Large intestine (tissue), 3 donors: ENCODE measurements around the gene PRDM16. TPM values are rescaled to one million over a fixed set of nuclear protein-coding genes. Genes with fewer than 3 reads are reported as not detected.

Experiments used
- DNase-seq, 2 donors: peaks; one replicate each; pipeline versions ENCODE4 v3.0.0 to v3.0.0-alpha.2; 2013
- H3K27ac ChIP-seq: one replicate; pipeline ENCODE4 v1.5.1; 2013; ENCODE audit warnings: low read length
- H3K27me3 ChIP-seq: 2 replicates; pipeline ENCODE4 v1.6.1; 2013; ENCODE audit warnings: low read length; ENCODE audit not compliant: control insufficient read depth, insufficient read depth
- H3K36me3 ChIP-seq: 2 replicates; pipeline ENCODE4 v1.6.1; 2013; ENCODE audit warnings: low read length; ENCODE audit not compliant: control insufficient read depth, insufficient read depth
- H3K4me1 ChIP-seq: one replicate; pipeline ENCODE4 v1.6.1; 2013; ENCODE audit warnings: low read length; ENCODE audit not compliant: control insufficient read depth, insufficient read depth
- H3K4me3 ChIP-seq: one replicate; pipeline ENCODE4 v1.5.1; 2013; ENCODE audit warnings: low read length
- H3K9me3 ChIP-seq: one replicate; pipeline ENCODE4 v1.6.1; 2013; ENCODE audit warnings: mild to moderate bottlenecking, low read depth, low read length, moderate library complexity; ENCODE audit not compliant: control insufficient read depth
- WGBS: methylation state at CpG from one replicate; pipeline ENCODE4 v1.1.5; 2013; ENCODE audit warnings: low lambda C conversion rate; ENCODE audit not compliant: insufficient coverage; 5-methylcytosine and 5-hydroxymethylcytosine counted together
- polyA plus RNA-seq: library from polyadenylated mRNA; unstranded; fragments of 120-200 nt; gene quantifications from one replicate; pipeline ENCODE4 v1.2.1, GENCODE V29; 2013

PRDM16 gene
- polyA plus RNA-seq, 1 donor = 20.6 TPM

DNA sequence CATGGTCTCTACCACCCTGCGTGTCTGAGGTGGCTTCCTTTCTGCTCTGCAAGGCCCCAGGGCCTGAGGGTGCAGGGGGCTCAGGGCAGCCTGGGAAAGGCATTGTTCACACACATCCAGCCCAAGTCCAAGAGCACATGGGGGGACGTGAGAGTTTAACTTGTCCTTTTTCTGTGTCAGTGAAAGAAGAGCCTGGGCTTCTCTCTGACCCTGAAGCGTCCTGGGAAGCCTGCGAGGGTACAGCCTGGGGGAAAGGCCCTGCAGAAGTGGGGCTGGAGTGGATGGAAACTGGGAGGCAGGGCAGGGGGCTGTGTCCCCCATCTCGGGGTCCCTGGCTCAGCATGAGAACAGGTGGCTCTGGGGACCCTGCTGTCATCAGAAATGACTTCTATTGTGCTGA lies 181.6 kb downstream of the PRDM16 start:
- Histone ChIP-seq H3K9me3 (peaks cover 3% of the 10 kb centered on the region), H3K36me3 (no peaks in the 10 kb centered on the region), H3K4me1 (peaks cover 62% of the 10 kb centered on the region), H3K27me3 (peaks cover 19% of the 10 kb centered on the region), H3K27ac (peak overlapping the region; percentile 86), H3K4me3 (no peak overlapping the region)
- WGBS = no CpG with 5 or more reads among the region's 5 CpGs
- DNase-seq = no peak

DNA sequence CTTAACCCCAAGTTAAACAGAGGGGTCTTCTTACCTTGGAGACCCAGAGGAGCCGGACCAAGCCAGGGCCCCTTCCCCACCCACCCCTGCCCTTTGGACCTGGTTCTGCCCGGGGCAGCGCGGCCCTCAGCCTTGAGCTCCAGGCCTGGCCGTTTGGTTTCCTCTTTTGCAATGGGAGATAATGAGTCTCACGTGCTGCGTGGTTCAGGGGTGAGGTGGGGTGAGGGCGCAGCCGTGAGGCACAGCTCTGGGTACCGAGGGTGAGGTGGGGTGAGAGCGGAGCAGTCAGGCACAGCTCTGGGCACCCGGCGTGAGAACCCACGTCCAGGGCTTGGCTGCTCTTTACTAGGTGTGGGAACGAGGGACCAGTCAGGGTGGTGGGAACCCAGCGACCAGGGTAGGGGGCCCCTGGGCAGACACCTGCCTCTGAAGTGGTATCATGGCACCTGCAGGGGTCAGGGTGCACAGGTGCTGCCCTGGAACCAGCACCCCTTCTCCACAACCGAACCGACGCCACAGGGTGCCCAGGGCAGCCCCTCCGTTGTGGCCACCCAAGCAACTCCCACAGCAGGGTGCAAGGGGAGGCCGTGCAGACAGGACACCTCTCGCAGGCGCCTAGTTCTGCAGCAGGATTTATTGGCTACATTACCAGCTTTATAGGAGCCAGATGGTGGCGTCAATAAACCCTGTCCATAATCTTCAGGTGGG lies 182.2 kb downstream of the PRDM16 start:
- DNase-seq = peak; percentile 71 to 91
- no peaks in the 10 kb centered on the region for H3K36me3 ChIP-seq
- H3K27me3 ChIP-seq = peaks cover 19% of the 10 kb centered on the region
- H3K9me3 ChIP-seq = peaks cover 6% of the 10 kb centered on the region
- no peak overlapping the region for H3K4me3 ChIP-seq
- peak overlapping the region; percentile 86 for H3K27ac ChIP-seq
- no CpG with 5 or more reads among the region's 24 CpGs for WGBS
- peaks cover 62% of the 10 kb centered on the region for H3K4me1 ChIP-seq

DNA sequence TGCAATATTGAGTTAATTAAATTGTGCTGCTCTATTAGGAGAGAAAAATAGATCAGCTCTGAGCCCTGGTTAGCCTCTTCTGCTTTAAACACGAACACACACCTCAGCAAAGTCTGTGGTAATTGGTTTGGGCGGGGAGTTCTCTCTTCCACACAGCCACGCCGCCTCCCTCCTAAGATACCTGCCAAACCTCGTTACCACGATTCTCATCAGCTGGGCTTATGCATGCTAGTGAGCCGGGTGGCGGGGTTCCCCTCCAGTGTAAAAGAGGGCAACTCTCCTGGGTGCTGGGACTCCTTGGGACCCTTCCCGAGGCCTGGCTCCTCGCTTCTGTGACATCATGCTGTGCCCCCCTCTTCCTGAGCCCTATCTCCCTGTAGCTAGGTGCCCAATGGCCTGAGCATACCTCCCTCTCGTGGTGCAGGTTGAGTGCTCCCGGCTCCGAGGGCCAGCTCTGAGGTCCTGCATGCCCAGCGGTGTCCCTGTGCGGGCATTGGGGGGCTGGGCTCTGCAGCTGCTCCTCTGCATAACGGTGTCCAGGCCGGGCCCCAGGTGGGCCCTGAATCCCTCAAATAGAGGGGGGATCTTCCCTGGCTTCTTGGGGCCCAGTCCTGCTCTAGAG lies 182.9 kb downstream of the PRDM16 start:
- DNase-seq = peak in 1 of 2 donors; percentile 61
- Histone ChIP-seq H3K36me3 (no peaks in the 10 kb centered on the region), H3K9me3 (peaks cover 6% of the 10 kb centered on the region), H3K27me3 (peaks cover 15% of the 10 kb centered on the region), H3K4me1 (peaks cover 58% of the 10 kb centered on the region), H3K27ac (peak overlapping the region; percentile 86), H3K4me3 (no peak overlapping the region)
- WGBS = no CpG with 5 or more reads among the region's 17 CpGs

DNA sequence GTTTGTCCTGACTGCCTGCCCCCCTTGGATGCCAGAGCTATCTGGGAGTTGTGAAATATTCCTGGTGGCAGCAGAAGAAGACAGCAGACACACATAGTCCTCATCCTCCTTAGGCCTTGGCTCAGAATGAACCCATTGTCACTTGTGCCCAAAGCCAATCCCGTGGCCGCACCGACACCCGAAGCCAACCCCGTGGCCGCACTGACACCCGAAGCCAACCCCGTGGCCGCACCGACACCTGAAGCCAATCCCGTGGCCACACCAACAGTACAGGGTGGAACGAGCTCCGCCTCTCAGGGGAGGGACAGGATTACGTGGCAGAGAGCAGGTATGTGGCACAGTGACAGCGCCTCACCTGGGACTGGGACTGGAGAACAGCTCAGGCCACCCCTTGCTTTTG lies 186.7 kb downstream of the PRDM16 start:
- Histone ChIP-seq H3K27me3 (no peaks in the 10 kb centered on the region), H3K27ac (no peak overlapping the region), H3K36me3 (no peaks in the 10 kb centered on the region), H3K4me1 (peaks cover 23% of the 10 kb centered on the region), H3K9me3 (peaks cover 6% of the 10 kb centered on the region), H3K4me3 (no peak overlapping the region)
- no peak for DNase-seq
- no CpG with 5 or more reads among the region's 15 CpGs for WGBS

DNA sequence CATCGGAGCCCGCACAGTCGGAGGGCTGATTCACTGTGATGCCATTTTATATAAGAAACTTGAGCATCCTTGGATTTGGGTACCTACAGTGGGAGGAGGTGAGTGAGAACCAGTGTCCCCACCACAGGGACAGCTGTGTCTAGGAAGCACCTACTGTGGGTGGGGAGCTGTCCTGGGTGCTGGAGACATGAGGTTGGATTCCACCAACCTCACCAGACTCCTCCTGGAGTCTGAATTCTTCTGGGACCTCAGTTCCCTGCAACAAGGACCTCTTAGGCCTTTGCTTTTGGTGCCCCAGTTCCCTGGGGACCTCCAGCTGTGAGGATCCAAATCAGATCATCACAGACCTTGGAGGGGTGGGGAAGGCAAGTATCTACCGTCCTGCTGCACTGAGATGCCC lies 188.8 kb downstream of the PRDM16 start:
- no peak overlapping the region for H3K4me3 ChIP-seq
- no peaks in the 10 kb centered on the region for H3K36me3 ChIP-seq
- H3K9me3 ChIP-seq = peaks cover 5% of the 10 kb centered on the region
- H3K27ac ChIP-seq = no peak overlapping the region
- DNase-seq = no peak
- no peaks in the 10 kb centered on the region for H3K27me3 ChIP-seq
- H3K4me1 ChIP-seq = peaks cover 6% of the 10 kb centered on the region
- no CpG with 5 or more reads among the region's 4 CpGs for WGBS

DNA sequence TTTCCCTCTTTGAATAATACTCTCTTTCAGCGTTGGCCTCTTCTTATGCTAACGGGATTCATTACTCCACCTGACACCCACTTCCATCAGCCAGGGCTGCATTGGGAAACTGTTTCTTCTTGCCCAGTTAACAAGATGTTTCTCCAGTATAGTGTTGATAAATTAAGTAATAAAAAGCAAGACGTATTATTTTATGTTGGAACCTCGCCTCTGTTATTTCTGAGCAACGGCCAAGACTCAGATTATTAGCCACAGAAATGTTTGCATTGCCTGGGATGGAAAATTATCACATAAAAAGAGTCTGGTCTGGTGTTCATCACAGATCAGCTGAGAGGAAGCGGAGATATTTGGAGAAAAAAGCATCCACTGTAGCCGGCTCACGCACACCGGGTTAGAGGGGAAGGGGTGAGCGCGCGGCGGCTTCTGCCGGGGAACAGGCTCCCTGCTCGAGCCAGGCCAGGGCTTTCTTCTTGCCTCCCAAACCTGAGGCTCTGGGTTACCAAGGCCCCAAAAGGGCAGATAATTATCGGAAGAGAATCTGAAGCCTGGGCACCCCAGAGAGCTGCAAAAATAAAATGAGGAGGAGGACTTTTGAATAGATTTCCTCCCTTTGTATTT lies 189.5 kb downstream of the PRDM16 start:
- Histone ChIP-seq H3K27ac (no peak overlapping the region), H3K4me1 (peaks cover 8% of the 10 kb centered on the region), H3K27me3 (no peaks in the 10 kb centered on the region), H3K4me3 (no peak overlapping the region), H3K9me3 (peaks cover 3% of the 10 kb centered on the region), H3K36me3 (no peaks in the 10 kb centered on the region)
- no CpG with 5 or more reads among the region's 16 CpGs for WGBS
- no peak for DNase-seq

DNA sequence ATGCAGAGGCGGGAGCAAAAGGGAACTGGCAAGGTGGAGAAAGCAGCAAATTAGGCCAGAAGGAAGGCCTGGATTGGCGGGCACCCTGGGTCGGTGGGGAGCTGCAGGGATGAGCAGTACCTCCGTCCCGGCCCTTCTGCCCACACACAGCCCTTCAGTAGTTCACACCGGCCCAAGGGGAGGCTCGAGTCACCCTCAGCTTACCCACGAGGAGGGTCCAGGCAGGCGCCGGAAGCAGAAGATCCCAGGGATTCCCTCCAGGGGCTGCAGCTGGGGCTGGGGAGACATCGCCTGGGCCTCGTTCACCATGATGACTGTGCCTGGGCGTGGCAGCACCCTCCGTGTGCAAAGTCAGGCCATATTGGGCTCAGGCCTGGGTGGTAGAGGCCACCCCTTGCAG lies 190.0 kb downstream of the PRDM16 start:
- no peak for DNase-seq
- WGBS = no CpG with 5 or more reads among the region's 14 CpGs
- peaks cover 13% of the 10 kb centered on the region for H3K4me1 ChIP-seq
- H3K4me3 ChIP-seq = no peak overlapping the region
- no peaks in the 10 kb centered on the region for H3K36me3 ChIP-seq
- H3K9me3 ChIP-seq = peaks cover 3% of the 10 kb centered on the region
- no peak overlapping the region for H3K27ac ChIP-seq
- no peaks in the 10 kb centered on the region for H3K27me3 ChIP-seq

DNA sequence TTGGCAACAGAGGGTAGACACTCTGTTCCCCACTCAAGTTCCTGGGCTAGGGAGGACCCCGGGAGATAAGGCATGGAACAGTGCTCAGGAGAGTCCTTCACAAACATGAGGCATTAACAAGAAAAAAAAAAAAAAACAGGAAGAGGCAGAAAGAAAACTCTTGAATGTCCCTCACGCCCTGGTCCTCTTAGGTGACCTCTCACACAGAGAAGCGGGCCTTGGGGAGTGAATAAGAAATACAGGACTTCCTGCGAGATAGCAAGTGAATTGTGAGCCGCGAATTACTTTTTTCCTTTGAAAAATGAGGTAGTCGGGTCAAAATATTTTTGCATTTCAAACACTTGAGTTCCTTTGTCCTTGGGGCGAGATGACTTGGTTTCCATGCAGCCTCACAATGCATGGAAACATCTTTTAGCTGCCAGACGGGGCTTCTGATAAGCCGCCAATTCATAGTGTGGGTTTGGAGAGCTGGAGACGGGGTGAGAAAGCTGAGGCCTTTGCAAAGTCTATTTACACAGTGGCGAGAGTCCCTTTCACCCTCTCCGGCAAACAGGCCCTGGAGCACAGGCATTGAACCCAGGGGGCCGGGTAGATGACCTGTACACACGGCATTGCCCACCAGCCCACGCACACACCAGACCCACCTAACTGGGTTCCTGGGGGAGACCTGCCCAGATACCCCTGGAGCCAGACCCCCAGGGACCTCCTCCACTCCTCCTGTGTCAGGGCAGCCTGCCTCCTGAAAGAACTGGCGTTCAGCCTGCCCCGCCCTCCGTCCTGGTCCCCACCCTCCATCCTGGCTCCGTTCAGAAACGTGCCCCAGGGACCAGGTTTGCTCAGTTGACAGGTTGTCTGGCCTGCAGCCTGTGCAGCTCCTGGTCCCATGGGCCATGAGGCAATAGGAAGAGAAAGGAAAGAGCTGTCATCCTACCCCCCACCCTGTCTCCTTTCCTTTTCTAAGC lies 192.3 kb downstream of the PRDM16 start:
- no peak overlapping the region for H3K4me3 ChIP-seq
- no CpG with 5 or more reads among the region's 21 CpGs for WGBS
- peaks cover 3% of the 10 kb centered on the region for H3K9me3 ChIP-seq
- DNase-seq = peak in 1 of 2 donors; percentile 27
- H3K4me1 ChIP-seq = peaks cover 16% of the 10 kb centered on the region
- H3K27ac ChIP-seq = no peak overlapping the region
- no peaks in the 10 kb centered on the region for H3K27me3 ChIP-seq
- H3K36me3 ChIP-seq = no peaks in the 10 kb centered on the region

DNA sequence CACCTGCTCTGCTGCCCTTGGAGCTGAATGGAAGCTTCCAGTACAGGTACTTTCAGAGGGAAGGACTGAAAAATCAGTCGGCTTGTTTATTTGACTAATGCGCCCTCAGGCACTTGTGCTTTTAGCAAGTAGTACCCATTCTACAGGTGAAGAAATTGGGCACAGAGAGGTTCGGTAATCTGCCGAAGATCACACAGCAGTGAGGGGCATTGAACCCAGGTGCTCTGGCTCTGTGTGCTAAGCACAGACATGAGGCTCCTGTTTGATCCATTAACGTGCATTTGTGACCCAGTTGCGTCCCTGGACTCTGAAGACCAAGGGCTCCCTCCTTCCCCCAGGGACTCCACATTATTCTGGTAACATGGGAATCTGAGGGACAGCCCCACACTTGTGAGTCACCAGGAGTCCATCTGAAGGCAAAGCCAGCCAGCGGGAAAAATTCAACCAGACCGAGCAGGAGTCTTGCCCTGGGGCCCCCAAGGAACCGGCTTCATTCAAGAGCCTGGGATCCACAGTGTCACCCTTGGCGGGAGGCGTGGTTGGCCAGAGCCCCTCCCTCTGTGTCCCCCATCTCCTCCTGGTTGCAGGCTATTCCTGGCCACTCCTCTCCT lies 193.1 kb downstream of the PRDM16 start:
- Histone ChIP-seq H3K27me3 (no peaks in the 10 kb centered on the region), H3K36me3 (no peaks in the 10 kb centered on the region), H3K27ac (no peak overlapping the region), H3K4me1 (peaks cover 16% of the 10 kb centered on the region), H3K9me3 (peaks cover 5% of the 10 kb centered on the region), H3K4me3 (no peak overlapping the region)
- no CpG with 5 or more reads among the region's 11 CpGs for WGBS
- no peak for DNase-seq
